Testis (tissue), 2 donors: Measurements from ENCODE around the gene ANKRD40CL.

Experiments
- POLR2A ChIP-seq: fragments of 450-650 bp; IDR thresholded peaks from one replicate; pipeline ENCODE4 v1.6.1; 2017; ENCODE audit warnings: antibody characterized with exemption, mild to moderate bottlenecking, moderate library complexity
- TF ChIP-seq, protein P1 (sequence below), 3 experiments: fragments of 450-650 bp in 2 of 3; fragments of 200-600 bp in 1 of 3; sonication (generic) in 1 of 3; IDR thresholded peaks; one replicate each; pipeline ENCODE4 v1.5.1; 2016 to 2019; ENCODE audit warnings: antibody characterized with exemption in 3 of 3, mild to moderate bottlenecking in 2 of 3, moderate library complexity in 1 of 3

GRCh38 chr17:50787106-50787505 is 19.8 kb upstream of the ANKRD40CL start:
- TF ChIP-seq, protein P1, sequence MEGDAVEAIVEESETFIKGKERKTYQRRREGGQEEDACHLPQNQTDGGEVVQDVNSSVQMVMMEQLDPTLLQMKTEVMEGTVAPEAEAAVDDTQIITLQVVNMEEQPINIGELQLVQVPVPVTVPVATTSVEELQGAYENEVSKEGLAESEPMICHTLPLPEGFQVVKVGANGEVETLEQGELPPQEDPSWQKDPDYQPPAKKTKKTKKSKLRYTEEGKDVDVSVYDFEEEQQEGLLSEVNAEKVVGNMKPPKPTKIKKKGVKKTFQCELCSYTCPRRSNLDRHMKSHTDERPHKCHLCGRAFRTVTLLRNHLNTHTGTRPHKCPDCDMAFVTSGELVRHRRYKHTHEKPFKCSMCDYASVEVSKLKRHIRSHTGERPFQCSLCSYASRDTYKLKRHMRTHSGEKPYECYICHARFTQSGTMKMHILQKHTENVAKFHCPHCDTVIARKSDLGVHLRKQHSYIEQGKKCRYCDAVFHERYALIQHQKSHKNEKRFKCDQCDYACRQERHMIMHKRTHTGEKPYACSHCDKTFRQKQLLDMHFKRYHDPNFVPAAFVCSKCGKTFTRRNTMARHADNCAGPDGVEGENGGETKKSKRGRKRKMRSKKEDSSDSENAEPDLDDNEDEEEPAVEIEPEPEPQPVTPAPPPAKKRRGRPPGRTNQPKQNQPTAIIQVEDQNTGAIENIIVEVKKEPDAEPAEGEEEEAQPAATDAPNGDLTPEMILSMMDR (IDR thresholded peaks at IDR 0.05): no peak
- no peak for TF ChIP-seq POLR2A
